Muscle of leg (tissue), 11 donors: ENCODE measurements around the gene CRABP2. TPM values are rescaled to one million over a fixed set of nuclear protein-coding genes. Genes with fewer than 3 reads are reported as not detected.
A peak's percentile ranks its signal among the peaks of the same experiment; 100 is the strongest.

ENCODE experiments used
- DNase-seq: peaks from one replicate; pipeline ENCODE4 v3.0.0; 2013
- H3K27ac ChIP-seq: one replicate; pipeline ENCODE4 v1.5.1; 2013; ENCODE audit warnings: mild to moderate bottlenecking, low read length, control low read depth
- H3K27me3 ChIP-seq: one replicate; pipeline ENCODE4 v1.6.1; 2013; ENCODE audit warnings: low read length; ENCODE audit not compliant: control insufficient read depth, insufficient read depth
- H3K36me3 ChIP-seq: one replicate; pipeline ENCODE4 v1.6.1; 2013; ENCODE audit warnings: low read length; ENCODE audit not compliant: control insufficient read depth, insufficient read depth
- H3K4me1 ChIP-seq: one replicate; pipeline ENCODE4 v1.6.1; 2013; ENCODE audit warnings: low read length; ENCODE audit not compliant: control insufficient read depth, insufficient read depth
- H3K4me3 ChIP-seq: one replicate; pipeline ENCODE4 v1.5.1; 2013; ENCODE audit warnings: low read length, control low read depth
- H3K9me3 ChIP-seq: replicated peaks from 2 replicates; pipeline ENCODE4 v1.6.1; 2013; ENCODE audit warnings: low read depth, low read length; ENCODE audit not compliant: control insufficient read depth
- WGBS: methylation state at CpG from one replicate; pipeline ENCODE4 v1.1.5; 2013; ENCODE audit warnings: missing lambda C conversion rate; ENCODE audit not compliant: insufficient coverage; 5-methylcytosine and 5-hydroxymethylcytosine counted together
- polyA plus RNA-seq, 8 donors: library from polyadenylated mRNA; unstranded; fragments of 120-200 nt; gene quantifications; one replicate each; pipeline versions ENCODE4 v1.2.1 to v1.2.3, GENCODE V29; 2013; ENCODE audit warnings: inconsistent platforms in 1 of 8, low replicate concordance in 1 of 8; ENCODE audit not compliant: insufficient read length in 8 of 8, insufficient read depth in 1 of 8
- total RNA-seq: library from RNA; stranded (reverse); fragments of 120-200 nt; gene quantifications from one replicate; pipeline ENCODE4 v1.2.4, GENCODE V29; 2013

CRABP2 gene
- total and polyA plus RNA-seq, 9 donors: 209 to 376 (median 268) TPM

DNA sequence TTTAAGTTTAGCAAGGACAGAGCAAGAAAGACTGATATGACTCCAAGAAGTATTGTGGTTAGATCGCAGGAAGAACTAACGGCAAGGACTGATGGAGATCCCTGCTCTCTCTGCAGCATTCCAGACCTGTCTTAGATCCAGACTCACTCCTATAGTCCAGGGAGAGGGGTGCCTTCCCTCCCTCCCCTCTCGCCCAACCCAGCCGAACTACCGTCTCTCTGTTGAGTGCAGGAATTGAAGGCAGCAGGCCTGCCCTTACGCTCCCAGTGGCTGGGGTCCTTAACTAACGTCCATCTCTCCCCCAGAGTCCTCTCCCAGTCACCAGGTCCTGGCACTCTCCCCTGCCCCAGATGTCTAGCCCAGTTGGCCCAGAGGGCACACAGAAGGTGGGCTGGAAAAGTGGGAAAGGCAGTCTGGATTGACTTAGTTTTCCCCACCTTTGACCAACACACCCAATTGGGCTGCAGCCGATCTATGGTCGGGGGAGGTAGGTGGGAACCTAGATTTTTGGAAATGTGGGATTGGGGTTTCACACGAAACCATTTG is 1.1 kb downstream of the CRABP2 start:
- Histone ChIP-seq H3K9me3 (no peaks in the 10 kb centered on the region), H3K36me3 (peaks cover 17% of the 10 kb centered on the region), H3K27ac (peak overlapping the region; percentile 94), H3K4me1 (peaks cover 72% of the 10 kb centered on the region), H3K4me3 (peak overlapping the region; percentile 75), H3K27me3 (peaks cover 37% of the 10 kb centered on the region)
- peak; percentile 39 for DNase-seq
- WGBS: 17% methylated on average over 1 of the region's 10 CpGs

DNA sequence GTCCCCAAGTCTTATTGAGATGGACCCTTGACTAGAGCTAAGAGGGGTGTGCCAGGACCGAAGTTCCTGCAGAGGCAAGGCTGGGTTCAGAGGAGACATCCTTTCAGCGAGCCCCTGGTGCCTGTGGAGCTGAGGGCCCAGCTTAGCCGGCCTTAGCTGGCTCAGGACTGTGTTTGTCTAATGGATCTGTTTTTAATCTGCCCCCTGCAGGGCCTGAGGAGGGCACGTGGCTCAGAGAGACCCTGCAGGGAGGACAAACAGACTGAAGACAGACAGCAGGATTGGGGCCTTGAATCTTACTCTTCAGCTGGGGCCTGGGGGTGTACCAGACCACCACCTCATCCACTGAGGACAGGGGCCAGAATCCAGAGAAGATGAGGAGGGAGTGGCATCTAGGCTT is 1.6 kb downstream of the CRABP2 start:
- Histone ChIP-seq H3K27me3 (peaks cover 37% of the 10 kb centered on the region), H3K36me3 (peaks cover 20% of the 10 kb centered on the region), H3K27ac (peak overlapping the region; percentile 94), H3K4me1 (peaks cover 67% of the 10 kb centered on the region), H3K9me3 (no peaks in the 10 kb centered on the region), H3K4me3 (peak overlapping the region; percentile 75)
- DNase-seq: no peak
- WGBS: 9% methylated on average over 3 of the region's 4 CpGs

DNA sequence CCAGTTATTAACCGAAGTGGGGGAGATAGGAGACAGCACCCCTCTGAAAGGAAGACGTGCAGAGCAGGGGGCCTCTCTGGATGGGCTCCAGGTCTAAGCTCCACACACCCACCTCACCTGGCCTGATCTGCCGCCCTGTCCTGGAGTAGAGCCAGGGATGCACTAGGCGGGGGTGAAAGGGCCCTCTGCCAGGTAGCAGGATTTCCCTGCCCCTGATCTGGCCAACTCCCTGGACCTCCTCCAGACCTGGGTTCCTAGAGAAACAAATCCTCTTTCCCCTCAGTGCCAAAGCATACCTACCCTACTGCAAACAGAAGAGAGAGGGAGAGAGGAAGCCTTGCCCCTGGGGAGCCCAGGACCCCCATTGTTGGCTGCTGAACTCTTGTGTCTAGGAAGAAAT is 2.0 kb downstream of the CRABP2 start:
- H3K36me3 ChIP-seq: peaks cover 24% of the 10 kb centered on the region
- H3K4me3 ChIP-seq: peak overlapping the region; percentile 75
- DNase-seq: no peak
- WGBS: 0% methylated on average over 1 of the region's 4 CpGs
- peaks cover 37% of the 10 kb centered on the region for H3K27me3 ChIP-seq
- H3K27ac ChIP-seq: no peak overlapping the region
- peaks cover 63% of the 10 kb centered on the region for H3K4me1 ChIP-seq
- no peaks in the 10 kb centered on the region for H3K9me3 ChIP-seq

DNA sequence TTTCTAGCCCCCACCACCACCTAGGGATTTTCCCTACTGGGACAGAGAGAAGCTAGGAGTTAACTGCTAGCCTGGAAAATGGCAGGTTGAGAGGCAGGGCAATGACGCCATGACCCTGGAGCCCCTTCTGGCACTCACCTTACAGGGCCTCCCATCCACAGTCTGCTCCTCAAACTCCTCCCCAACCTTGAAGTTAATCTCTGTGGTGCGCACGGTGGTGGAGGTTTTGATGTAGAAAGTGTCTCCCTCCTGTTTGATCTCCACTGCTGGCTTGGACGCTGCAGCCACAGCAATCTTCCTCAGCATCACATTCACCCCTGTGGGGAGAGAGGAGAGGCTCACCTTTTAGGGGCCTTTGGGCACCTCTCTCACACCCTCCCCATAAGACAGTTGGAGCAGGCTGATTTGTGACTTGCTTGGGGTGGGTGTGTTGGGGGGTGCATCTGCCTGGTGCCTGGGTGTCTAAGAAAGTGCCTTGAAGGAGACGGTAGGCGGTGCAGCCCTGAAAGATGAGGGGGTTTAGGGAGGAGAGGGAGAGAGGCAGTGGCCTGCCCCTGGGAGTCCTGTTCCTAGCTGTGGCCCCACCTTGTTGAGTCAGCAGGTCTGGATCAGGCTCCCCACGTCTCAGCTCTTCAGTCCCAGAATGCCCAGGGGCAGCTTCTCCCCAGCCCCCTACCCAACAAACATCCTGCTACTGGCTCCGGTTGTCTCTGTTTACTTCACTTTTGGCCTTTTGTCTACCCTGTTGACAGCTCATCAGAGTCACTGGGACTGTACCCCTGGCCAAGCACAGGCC is 4.4 kb downstream of the CRABP2 start:
- WGBS: 27% methylated on average over 1 of the region's 8 CpGs
- H3K4me1 ChIP-seq: peaks cover 39% of the 10 kb centered on the region
- no peak for DNase-seq
- peaks cover 28% of the 10 kb centered on the region for H3K36me3 ChIP-seq
- no peak overlapping the region for H3K4me3 ChIP-seq
- H3K9me3 ChIP-seq: no peaks in the 10 kb centered on the region
- H3K27me3 ChIP-seq: peaks cover 33% of the 10 kb centered on the region
- no peak overlapping the region for H3K27ac ChIP-seq

DNA sequence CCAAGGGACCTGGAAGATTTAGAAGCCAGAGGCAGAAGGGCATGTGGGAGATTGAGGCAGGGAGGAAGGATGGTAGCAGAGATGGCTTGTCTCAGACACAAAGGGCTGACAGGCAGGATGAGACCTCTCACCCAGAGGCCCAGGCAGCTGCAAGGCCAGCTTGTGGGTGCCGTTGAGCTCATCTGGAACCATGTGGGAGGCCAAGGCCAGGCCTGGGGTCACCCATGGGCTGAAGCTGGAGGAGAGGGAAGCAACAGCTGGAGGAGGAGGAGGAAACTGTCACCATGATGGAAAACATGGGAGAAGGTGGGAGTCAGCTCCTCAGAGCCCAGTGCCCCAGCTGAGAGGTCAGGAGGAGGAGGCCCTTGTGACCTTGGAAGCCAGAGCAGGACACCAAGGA is 6.4 kb downstream of the CRABP2 start:
- Histone ChIP-seq H3K4me1 (peaks cover 28% of the 10 kb centered on the region), H3K27me3 (peaks cover 16% of the 10 kb centered on the region)
- 70% methylated on average over 1 of the region's 1 CpG for WGBS

DNA sequence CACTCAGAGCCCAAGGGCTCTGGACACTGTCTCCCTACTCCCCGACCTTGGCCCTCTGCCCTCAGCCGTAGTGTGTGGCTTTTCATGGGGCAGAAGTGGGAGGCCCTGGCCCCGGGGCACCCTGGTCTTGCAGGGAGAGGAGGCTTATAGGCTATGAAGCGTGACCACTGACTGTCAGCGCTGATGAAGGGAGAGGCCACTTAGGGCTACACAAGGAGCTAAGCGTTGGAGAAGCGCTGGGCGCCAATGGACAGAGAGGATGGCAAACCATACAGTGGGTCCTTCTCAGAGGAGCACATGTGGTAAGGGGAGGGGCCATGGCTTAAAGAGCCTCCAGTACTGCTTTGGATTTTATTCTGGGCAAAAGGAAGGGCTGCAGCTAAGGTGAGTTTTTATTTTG is 7.9 kb downstream of the CRABP2 start:
- DNase-seq: no peak
- Histone ChIP-seq H3K36me3 (peaks cover 28% of the 10 kb centered on the region), H3K9me3 (no peaks in the 10 kb centered on the region), H3K4me1 (peaks cover 29% of the 10 kb centered on the region), H3K27me3 (peaks cover 10% of the 10 kb centered on the region), H3K4me3 (no peak overlapping the region), H3K27ac (no peak overlapping the region)
- WGBS: 71% methylated on average over 6 of the region's 8 CpGs

More for the DNA sequence above, 6.4 kb downstream of the CRABP2 start:
- Histone ChIP-seq H3K27ac (no peak overlapping the region), H3K4me3 (no peak overlapping the region), H3K36me3 (peaks cover 28% of the 10 kb centered on the region), H3K9me3 (no peaks in the 10 kb centered on the region)
- no peak for DNase-seq

DNA sequence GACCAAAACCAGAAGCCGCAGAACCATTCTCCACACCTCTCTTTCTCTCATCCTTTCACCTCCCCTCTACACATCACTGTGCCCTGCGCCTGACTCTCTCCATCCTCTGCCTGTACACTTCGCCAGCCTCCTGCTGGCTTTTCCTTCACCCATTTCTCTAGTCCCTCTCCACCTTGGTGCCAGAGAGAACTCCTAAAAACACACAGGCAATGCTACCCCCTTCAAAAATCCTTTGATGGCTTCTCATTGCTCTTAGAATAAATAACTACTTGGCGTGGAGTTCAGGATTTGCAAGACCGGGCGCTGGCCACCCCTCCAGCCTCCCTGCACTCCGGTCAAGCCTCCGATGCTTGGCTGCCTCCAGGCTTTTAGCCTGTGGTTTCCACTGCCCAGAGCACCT is 8.6 kb downstream of the CRABP2 start:
- no peak for DNase-seq
- WGBS: 78% methylated on average over 8 of the region's 8 CpGs

DNA sequence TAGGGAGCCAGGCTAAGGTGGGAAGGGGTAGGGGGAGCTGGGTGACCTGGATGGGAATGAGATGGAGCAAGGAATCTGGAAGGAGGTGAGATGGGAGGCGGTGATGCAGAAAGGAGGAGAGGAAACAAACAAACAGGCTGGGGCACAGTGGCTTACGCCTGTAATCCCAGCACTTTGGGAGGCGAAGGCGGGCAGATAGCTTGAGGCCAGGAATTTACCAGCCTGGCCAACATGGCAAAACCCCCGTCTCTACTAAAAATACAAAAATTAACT is 10.8 kb downstream of the CRABP2 start:
- H3K27ac ChIP-seq: peak overlapping the region; percentile 9
- 72% methylated on average over 3 of the region's 5 CpGs for WGBS
- no peaks in the 10 kb centered on the region for H3K9me3 ChIP-seq
- peaks cover 25% of the 10 kb centered on the region for H3K27me3 ChIP-seq
- no peak for DNase-seq
- peaks cover 51% of the 10 kb centered on the region for H3K4me1 ChIP-seq
- H3K4me3 ChIP-seq: no peak overlapping the region
- peaks cover 14% of the 10 kb centered on the region for H3K36me3 ChIP-seq

More for the DNA sequence above, 8.6 kb downstream of the CRABP2 start:
- Histone ChIP-seq H3K4me3 (no peak overlapping the region), H3K4me1 (peaks cover 34% of the 10 kb centered on the region), H3K27me3 (peaks cover 17% of the 10 kb centered on the region), H3K9me3 (no peaks in the 10 kb centered on the region), H3K27ac (no peak overlapping the region), H3K36me3 (peaks cover 28% of the 10 kb centered on the region)

DNA sequence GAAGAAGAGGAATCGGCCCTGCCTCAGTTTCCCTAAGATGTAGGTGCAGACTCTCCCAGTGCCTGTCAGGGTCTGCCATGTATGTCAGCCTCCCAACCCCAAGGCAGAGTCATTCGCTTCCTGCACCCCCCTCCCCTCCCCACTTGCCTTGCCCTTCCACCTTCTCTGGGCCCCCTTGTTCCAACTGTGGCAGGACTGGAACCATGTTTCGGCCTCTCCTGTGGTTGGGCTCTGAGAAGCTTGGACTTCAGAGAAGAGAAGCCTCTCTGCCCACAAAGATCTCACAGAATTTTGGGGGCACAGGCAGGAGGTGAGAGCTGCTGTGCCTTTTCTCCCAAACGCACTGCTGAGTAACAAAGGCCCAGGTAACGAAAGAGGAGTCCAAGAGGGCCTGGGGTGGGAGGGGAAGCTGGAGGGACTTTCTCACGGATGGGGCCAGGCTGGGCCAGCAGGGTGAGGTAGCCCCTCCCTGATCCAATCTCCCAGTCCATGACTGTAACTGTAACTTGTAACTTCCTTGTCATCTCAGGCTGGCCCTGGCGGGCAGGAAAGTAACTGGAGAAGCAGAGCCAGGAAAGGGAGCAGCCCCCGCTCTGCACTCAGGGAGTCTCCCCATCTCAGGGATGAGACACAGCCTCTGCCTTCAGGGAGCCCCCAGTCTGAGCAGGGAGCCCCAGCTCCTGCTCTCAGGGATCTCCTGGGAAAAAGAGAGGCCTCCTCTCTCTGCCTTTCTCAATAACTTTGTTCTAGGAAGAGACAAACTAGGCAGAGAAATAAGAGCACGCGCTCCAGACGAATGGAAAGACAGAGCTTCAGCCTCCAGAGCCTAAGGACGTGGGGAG is 11.3 kb downstream of the CRABP2 start:
- WGBS: 30% methylated on average over 8 of the region's 12 CpGs
- peaks cover 27% of the 10 kb centered on the region for H3K27me3 ChIP-seq
- peak; percentile 36 for DNase-seq

More for the DNA sequence above, 11.3 kb downstream of the CRABP2 start:
- no peak overlapping the region for H3K4me3 ChIP-seq
- H3K4me1 ChIP-seq: peaks cover 56% of the 10 kb centered on the region
- H3K27ac ChIP-seq: peak overlapping the region; percentile 9
- no peaks in the 10 kb centered on the region for H3K9me3 ChIP-seq
- peaks cover 10% of the 10 kb centered on the region for H3K36me3 ChIP-seq
